Dermis lymphatic vessel endothelial cell (primary cell): Measurements from ENCODE around the gene IQCF5. TPM values are rescaled to one million over a fixed set of nuclear protein-coding genes. Genes with fewer than 3 reads are reported as not detected.

ENCODE experiments used
- total RNA-seq: library from RNA; depleted of rRNA; stranded (reverse); fragments of >200 nt; gene quantifications from 2 replicates; pipeline ENCODE4 v1.2.1, GENCODE V29; 2014

Gene IQCF5
- total RNA-seq: not detected in 2 replicates

DNA sequence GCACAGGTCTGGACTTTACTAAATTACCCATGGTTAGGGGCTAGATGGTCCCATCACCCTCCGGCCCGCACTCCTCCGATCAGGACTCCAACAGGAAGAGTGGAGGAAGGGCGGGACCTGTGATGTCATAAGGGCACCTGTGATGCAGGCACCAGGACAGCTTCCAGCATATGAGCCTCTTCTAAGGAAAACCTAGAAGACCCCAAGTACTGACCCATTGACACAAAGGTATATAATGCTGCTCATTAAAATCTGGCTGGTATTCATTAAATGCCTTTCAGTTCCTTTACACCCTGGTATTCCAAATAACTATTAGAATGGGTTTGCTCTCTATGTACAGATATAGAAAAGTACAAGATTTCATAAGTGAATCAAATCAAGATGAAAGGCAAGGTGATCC is at the start of gene IQCF5:
IQCF5 (minus strand) TSS at position 101 of the 400 bp plus-strand sequence; CDS start at position 31, 70 bp downstream.

DNA sequence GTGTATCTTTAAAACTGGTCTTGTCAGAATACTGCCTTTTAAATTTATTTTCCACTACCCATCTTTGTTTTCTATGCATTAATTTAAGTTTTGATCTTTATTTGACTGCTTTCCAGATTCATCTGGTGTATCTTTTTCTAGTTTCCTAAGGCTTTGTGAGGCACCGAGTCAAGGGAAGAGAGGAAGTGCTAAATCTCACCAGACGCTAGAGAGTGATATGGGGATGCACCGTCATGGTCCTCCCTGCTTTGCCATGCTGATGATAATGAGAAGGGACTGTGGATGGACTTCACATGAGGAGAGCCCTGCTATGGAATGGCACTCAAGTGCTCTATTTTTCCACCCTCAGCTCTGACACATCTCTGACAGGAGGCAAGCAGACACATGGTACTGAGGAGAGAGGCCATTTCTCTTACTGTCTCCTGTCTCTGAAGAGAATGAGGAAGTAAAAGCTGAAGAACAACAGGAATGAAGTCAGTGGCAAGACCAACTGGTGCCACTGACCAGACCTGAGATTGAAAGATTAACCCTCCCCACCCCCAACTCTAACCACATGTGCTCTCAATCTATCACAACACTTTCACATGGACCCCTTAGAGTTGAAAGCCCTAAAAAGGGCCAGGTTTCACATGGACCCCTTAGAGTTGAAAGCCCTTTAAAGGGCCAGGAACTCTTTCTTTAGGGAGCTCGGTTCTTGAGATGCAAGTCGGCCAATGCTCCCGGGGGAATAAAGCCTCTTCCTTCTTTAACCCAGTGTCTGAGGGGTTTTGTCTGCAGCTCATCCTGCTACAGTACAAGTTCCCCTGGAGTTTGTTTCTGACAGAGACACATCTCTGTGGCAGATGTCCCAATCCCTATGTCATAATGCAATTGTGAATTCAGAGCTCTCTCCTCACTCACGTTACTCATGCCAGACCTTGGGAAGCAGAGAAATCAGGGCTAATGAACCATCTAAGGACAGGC is 14.4 kb downstream of the IQCF5 start, which contains the start of gene IQCF2:
IQCF2 (plus strand) TSS at position 913 of the 963 bp plus-strand sequence. CDS start 52 bp downstream, outside the sequence.

Other genes starting within 250 kb of the IQCF5 start
- gene TEX264, start 204.3 kb downstream of the IQCF5 start, total RNA-seq: 38.4 and 44.6 TPM in 2 replicates
- gene GRM2, start 168.5 kb downstream of the IQCF5 start, total RNA-seq: under 0.01 and 0.09 TPM in 2 replicates
- not detected in 2 replicates for gene IQCF6, start 96.4 kb downstream of the IQCF5 start, total RNA-seq
- not detected in 2 replicates for gene IQCF2, start 14.0 kb downstream of the IQCF5 start, total RNA-seq
- not detected in 2 replicates for gene IQCF1, start 27.8 kb upstream of the IQCF5 start, total RNA-seq
- 10.0 and 14.8 TPM in 2 replicates for gene RRP9, start 66.3 kb upstream of the IQCF5 start, total RNA-seq
- 4.7 and 4.9 TPM in 2 replicates for gene PARP3, start 66.8 kb upstream of the IQCF5 start, total RNA-seq
- gene GPR62, start 79.8 kb upstream of the IQCF5 start, total RNA-seq: under 0.01 TPM in 2 replicates
- gene PCBP4, start 91.9 kb upstream of the IQCF5 start, total RNA-seq: 13.1 and 16.9 TPM in 2 replicates
- gene ABHD14B, start 98.4 kb upstream of the IQCF5 start, total RNA-seq: 13.6 and 19.2 TPM in 2 replicates
- 4.0 and 4.4 TPM in 2 replicates for gene ABHD14A, start 99.5 kb upstream of the IQCF5 start, total RNA-seq
- gene ACY1, start 107.9 kb upstream of the IQCF5 start, total RNA-seq: 16.1 and 18.4 TPM in 2 replicates
- 1,174 and 1,234 TPM in 2 replicates for gene RPL29, start 120.3 kb upstream of the IQCF5 start, total RNA-seq
- 8.1 and 8.3 TPM in 2 replicates for gene DUSP7, start 181.0 kb upstream of the IQCF5 start, total RNA-seq